A549 (cell line): Measurements from ENCODE around the gene LMNB1. TPM values are rescaled to one million over a fixed set of nuclear protein-coding genes. Genes with fewer than 3 reads are reported as not detected.
"Not testable (repeated sequence)": the region's sequence is repeated elsewhere in the genome, so short reads cannot be mapped to it uniquely, and the experiment has no call there.

ENCODE experiments used
- ATAC-seq, 2 experiments: fragments of 200-7000 bp in 1 of 2; fragments of >200 bp in 1 of 2; cut with Nextera tagmentation in 1 of 2; cut with Tn5 transposase in 1 of 2; 3 replicates each; pipeline versions ENCODE4 v1.8.0 to v1.9.1; 2018 to 2020; ENCODE audit warnings: mild to moderate bottlenecking in 1 of 2, moderate library complexity in 1 of 2
- CTCF ChIA-PET: fragments of 300-600 bp; sonication (Branson Sonifier 250); formaldehyde crosslinking; extraction: SDS; loops from one replicate; lab custom pipeline; 2021; ENCODE audit warnings: antibody characterized with exemption, inconsistent platforms; lab: Yijun Ruan, JAX
- POLR2A ChIA-PET: fragments of 350-600 bp; formaldehyde crosslinking; extraction: SDS; loops from one replicate; lab custom pipeline; 2021; ENCODE audit warnings: antibody characterized with exemption, inconsistent platforms; lab: Yijun Ruan, JAX
- DNase-seq, 2 experiments: peaks; one replicate each; pipeline versions ENCODE4 v3.0.0 to v3.0.0-alpha.2; 2011 to 2016; ENCODE audit warnings: low read depth in 1 of 2, low spot score in 1 of 2
- FAIRE-seq: peaks from 2 replicates; lab custom pipeline; 2011; peaks lifted over from hg19 to GRCh38; lab: Jason Lieb, UNC
- H3K27ac ChIP-seq, 2 experiments: fragments of >200 bp; sonication (Bioruptor Twin); formaldehyde crosslinking; 3 replicates each; pipeline ENCODE4 v1.5.1; 2016 to 2017
- H3K4me1 ChIP-seq: fragments of >200 bp; sonication (Bioruptor Twin); formaldehyde crosslinking; 3 replicates; pipeline ENCODE4 v1.6.1; 2016
- H3K4me2 ChIP-seq: fragments of >200 bp; sonication (Bioruptor Twin); formaldehyde crosslinking; 3 replicates; pipeline ENCODE4 v1.6.1; 2016
- H3K4me3 ChIP-seq: fragments of >200 bp; sonication (Bioruptor Twin); formaldehyde crosslinking; 3 replicates; pipeline ENCODE4 v1.5.1; 2016
- H3K9me3 ChIP-seq: fragments of >200 bp; sonication (Bioruptor Twin); formaldehyde crosslinking; 3 replicates; pipeline ENCODE4 v1.6.1; 2016
- CHD4 ChIP-seq: fragments of 200-600 bp; sonication (generic); IDR thresholded peaks from 2 replicates; pipeline ENCODE4 v1.6.1; 2016; ENCODE audit warnings: antibody characterized with exemption, mild to moderate bottlenecking, borderline replicate concordance
- CTCF ChIP-seq: fragments of >200 bp; sonication (Bioruptor Twin); formaldehyde crosslinking; IDR thresholded peaks from 3 replicates; pipeline ENCODE4 v1.5.1; 2016
- E2F6 ChIP-seq: IDR thresholded peaks from 2 replicates; pipeline ENCODE4 v1.6.1; 2012; ENCODE audit warnings: low read depth, borderline replicate concordance
- FOSB ChIP-seq: fragments of 250-450 bp; sonication (Bioruptor Pico); IDR thresholded peaks from 2 replicates; pipeline ENCODE4 v1.5.0; 2020; ENCODE audit warnings: mild to moderate bottlenecking, moderate library complexity
- FOXS1 ChIP-seq: fragments of 250-450 bp; sonication (Bioruptor Pico); IDR thresholded peaks from 2 replicates; pipeline ENCODE4 v1.5.0; 2020; ENCODE audit warnings: mild to moderate bottlenecking, moderate library complexity
- HMGXB4 ChIP-seq: fragments of 250-450 bp; sonication (Bioruptor Pico); IDR thresholded peaks from 2 replicates; pipeline ENCODE4 v1.5.0; 2021; ENCODE audit warnings: mild to moderate bottlenecking, moderate library complexity, borderline replicate concordance
- HOXA7 ChIP-seq: fragments of 250-450 bp; sonication (Bioruptor Pico); IDR thresholded peaks from 2 replicates; pipeline ENCODE4 v1.5.0; 2020; ENCODE audit warnings: mild to moderate bottlenecking, moderate library complexity
- MAX ChIP-seq: IDR thresholded peaks from 2 replicates; pipeline ENCODE4 v1.6.1; 2012
- MYC ChIP-seq: IDR thresholded peaks from 2 replicates; pipeline ENCODE4 v1.6.1; 2012; ENCODE audit warnings: mild to moderate bottlenecking, inconsistent platforms, low read length, improper control_type of control experiment, borderline replicate concordance
- RNF2 ChIP-seq: fragments of 200-600 bp; sonication (generic); IDR thresholded peaks from 2 replicates; pipeline ENCODE4 v1.6.1; 2016; ENCODE audit warnings: low read depth, mild to moderate bottlenecking, antibody characterized with exemption, moderate library complexity, borderline replicate concordance
- ZNF302 ChIP-seq: fragments of 250-450 bp; sonication (Bioruptor Pico); IDR thresholded peaks from 2 replicates; pipeline ENCODE4 v1.9.0; 2021; ENCODE audit warnings: inconsistent platforms, mild to moderate bottlenecking, moderate library complexity
- WGBS: methylation state at CpG from one replicate; pipeline ENCODE4 v1.1.6; 2017; ENCODE audit errors: missing lambda C conversion rate; 5-methylcytosine and 5-hydroxymethylcytosine counted together
- polyA plus RNA-seq, 4 experiments: library from polyadenylated mRNA; depleted of rRNA in 3 of 4; stranded (reverse); fragments of >200 nt; fragmentation: RNase III in 1 of 4; extraction: RNeasy Plus Mini Kit Qiagen cat#74134 plus additional on column Dnase treatment in 1 of 4; gene quantifications; 2 replicates in 3 of 4; 3 replicates in 1 of 4; pipeline ENCODE4 v1.2.3, GENCODE V29; 2011 to 2017

LMNB1 gene
- polyA plus RNA-seq, 2 of the 4 experiments (the other 2 are of a cell fraction), result 45.9 to 55.6 TPM

GRCh38 chr5:126763371-126763770, 13.6 kb upstream of the LMNB1 start (continued):
- no peak for TF ChIP-seq ZNF302 (CRISPR knock-in tag)
- TF ChIP-seq FOXS1 (CRISPR knock-in tag), result no peak

- ATAC-seq (no peak), DNase-seq (no peak)
- 100% methylated on average over 1 of the region's 1 CpG for WGBS
These were observed 7.2 kb upstream of the LMNB1 start for GRCh38 chr5:126769703-126770102.

GRCh38 chr5:126773536-126773935, 3.4 kb upstream of the LMNB1 start:
- WGBS, result 92% methylated on average over 13 of the region's 13 CpGs
- CTCF ChIA-PET, result interaction anchor here (0.6 to 1.1 kb wide), 2 partner anchors 28 to 60 kb away, joined by 3 to 4 read pairs; no protein-coding TSS in a partner anchor
- POLR2A ChIA-PET, result not testable (repeated sequence)

More at GRCh38 chr5:126769703-126770102, 7.2 kb upstream of the LMNB1 start:
- FAIRE-seq, result no peak
- Histone ChIP-seq H3K4me3 (no peak overlapping the region), H3K9me3 (no peaks in the 10 kb centered on the region), H3K27ac (no peak overlapping the region), H3K4me2 (no peak overlapping the region), H3K4me1 (no peaks in the 10 kb centered on the region)
- ChIA-PET CTCF (interaction anchor here (0.6 to 1.6 kb wide), 3 partner anchors 11 to 1041 kb away, joined by 3 to 7 read pairs (median 3); no protein-coding TSS in a partner anchor), POLR2A (no interaction called here)
- no peak for TF ChIP-seq MAX
- no peak for TF ChIP-seq HMGXB4 (CRISPR knock-in tag)
- no peak for TF ChIP-seq CHD4
- TF ChIP-seq FOXS1 (CRISPR knock-in tag), result no peak

GRCh38 chr5:126774595-126774994, 2.3 kb upstream of the LMNB1 start:
- DNase-seq, H3K4me2 ChIP-seq, H3K27ac ChIP-seq, H3K9me3 ChIP-seq, H3K4me3 ChIP-seq, ATAC-seq, FAIRE-seq: not testable (repeated sequence)
- ChIA-PET POLR2A (interaction anchor here (0.6 kb wide), 1 partner anchor 66 kb away, joined by 8 read pairs; no protein-coding TSS in a partner anchor), CTCF (interaction anchor here (1.0 to 9.1 kb wide), 3 partner anchors 11 to 116 kb away, joined by 3 to 206 read pairs (median 4); no protein-coding TSS in a partner anchor)
- H3K4me1 ChIP-seq, result peaks cover 12% of the 10 kb centered on the region; the same call in 2 of the 3 replicates
- WGBS, result 96% methylated on average over 14 of the region's 14 CpGs

More at GRCh38 chr5:126773536-126773935, 3.4 kb upstream of the LMNB1 start:
- H3K27ac ChIP-seq, H3K4me1 ChIP-seq, H3K4me3 ChIP-seq, ATAC-seq, H3K4me2 ChIP-seq, H3K9me3 ChIP-seq, DNase-seq, FAIRE-seq: not testable (repeated sequence)

GRCh38 chr5:126777257-126777974, 480 bp downstream of the LMNB1 start:
- no peaks in the 10 kb centered on the region for H3K9me3 ChIP-seq
- DNase-seq (peak in 1 of 2 experiments; percentile 72), FAIRE-seq (no peak), ATAC-seq (peak; percentile 22 to 61)
- H3K27ac ChIP-seq, result peak overlapping the region; percentile 94 to 97
- under 1% methylated on average over 28 of the region's 93 CpGs for WGBS
- peaks cover 21% of the 10 kb centered on the region for H3K4me1 ChIP-seq
- TF ChIP-seq MYC (0 out of 2 replicates have a peak, but pooled peaks have one; percentile 1), FOSB (no peak), CTCF (peak; percentile 5; the same call in 1 of the 3 replicates), MAX (peak; percentile 46; the same call in 1 of the 2 replicates), HOXA7 (CRISPR knock-in tag) (no peak), RNF2 (0 out of 2 replicates have a peak, but pooled peaks have one; percentile 58), E2F6 (peak; percentile 34; the same call in 1 of the 2 replicates)
- ChIA-PET POLR2A (interaction anchor here (0.8 to 3.5 kb wide), 7 partner anchors 9 to 182 kb away, joined by 3 to 14 read pairs (median 6); partner anchors contain the start of genes ALDH7A1 and PHAX), CTCF (interaction anchor here (0.6 to 9.1 kb wide), 15 partner anchors 9 to 182 kb away, joined by 3 to 206 read pairs (median 5); partner anchors contain the start of genes ALDH7A1 and PHAX)
- H3K4me3 ChIP-seq, result peak overlapping the region; percentile 93
- H3K4me2 ChIP-seq, result peak overlapping the region; percentile 84
